ENCODE measurements around the gene PFDN2.

Gene PFDN2

GRCh38 chr1:161051219-161051618, 66.6 kb downstream of the PFDN2 start:
- no peak for DNase-seq
